ENCODE measurements around the gene USF1.
"Not testable (repeated sequence)": the region's sequence is repeated elsewhere in the genome, so short reads cannot be mapped to it uniquely, and the experiment has no call there.

DNA sequence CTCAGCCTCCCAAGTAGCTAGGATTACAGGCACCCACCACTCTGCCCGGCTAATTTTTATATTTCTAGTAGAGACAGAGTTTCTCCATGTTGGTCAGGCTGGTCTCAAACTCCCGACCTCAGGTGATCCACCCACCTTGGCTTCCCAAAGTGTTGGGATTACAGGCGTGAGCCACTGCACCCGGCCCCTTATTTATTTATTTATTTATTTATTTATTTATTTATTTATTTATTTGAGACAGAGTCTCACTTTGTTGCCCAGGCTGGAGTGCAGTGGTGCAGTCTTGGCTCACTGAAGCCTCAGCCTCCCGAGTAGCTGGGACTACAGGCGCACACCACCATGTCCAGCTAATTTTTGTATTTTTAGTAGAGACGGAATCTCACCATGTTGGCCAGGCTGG is 19.9 kb upstream of the USF1 start:
- TF ChIP-seq, protein P1, sequence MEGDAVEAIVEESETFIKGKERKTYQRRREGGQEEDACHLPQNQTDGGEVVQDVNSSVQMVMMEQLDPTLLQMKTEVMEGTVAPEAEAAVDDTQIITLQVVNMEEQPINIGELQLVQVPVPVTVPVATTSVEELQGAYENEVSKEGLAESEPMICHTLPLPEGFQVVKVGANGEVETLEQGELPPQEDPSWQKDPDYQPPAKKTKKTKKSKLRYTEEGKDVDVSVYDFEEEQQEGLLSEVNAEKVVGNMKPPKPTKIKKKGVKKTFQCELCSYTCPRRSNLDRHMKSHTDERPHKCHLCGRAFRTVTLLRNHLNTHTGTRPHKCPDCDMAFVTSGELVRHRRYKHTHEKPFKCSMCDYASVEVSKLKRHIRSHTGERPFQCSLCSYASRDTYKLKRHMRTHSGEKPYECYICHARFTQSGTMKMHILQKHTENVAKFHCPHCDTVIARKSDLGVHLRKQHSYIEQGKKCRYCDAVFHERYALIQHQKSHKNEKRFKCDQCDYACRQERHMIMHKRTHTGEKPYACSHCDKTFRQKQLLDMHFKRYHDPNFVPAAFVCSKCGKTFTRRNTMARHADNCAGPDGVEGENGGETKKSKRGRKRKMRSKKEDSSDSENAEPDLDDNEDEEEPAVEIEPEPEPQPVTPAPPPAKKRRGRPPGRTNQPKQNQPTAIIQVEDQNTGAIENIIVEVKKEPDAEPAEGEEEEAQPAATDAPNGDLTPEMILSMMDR (IDR thresholded peaks at IDR 0.05) = not testable (repeated sequence)
- not testable (repeated sequence) for TF ChIP-seq EZH2 (IDR thresholded peaks at IDR 0.05)

Data from neural progenitor cell (in vitro differentiated cells).